ENCODE results near the gene SYCP2L. TPM values are rescaled to one million over a fixed set of nuclear protein-coding genes. Genes with fewer than 3 reads are reported as not detected.

The SYCP2L gene
- total RNA-seq, 1 donor from 2014 or later, result 20.5 TPM

GRCh38 chr6:10962673-10963072 lies 75.8 kb downstream of the SYCP2L start:
- Mint-ChIP-seq H3K4me3 (ENCODE audit: unreplicated experiment) (no peak overlapping the region), H3K27ac (ENCODE audit: unreplicated experiment) (no peak overlapping the region), H3K36me3 (ENCODE audit: unreplicated experiment) (peaks cover 22% of the 10 kb centered on the region), H3K4me1 (ENCODE audit: low read depth, unreplicated experiment) (no peaks in the 10 kb centered on the region), H3K9me3 (ENCODE audit: unreplicated experiment) (no peaks in the 10 kb centered on the region), H3K27me3 (ENCODE audit: unreplicated experiment) (no peaks in the 10 kb centered on the region)
- no peak for DNase-seq
- no peak for TF ChIP-seq CTCF (IDR thresholded peaks at IDR 0.05; ENCODE audit: partially characterized antibody, unreplicated experiment)

- H3K36me3 Mint-ChIP-seq (ENCODE audit: unreplicated experiment), result peaks cover 27% of the 10 kb centered on the region
- no peak for DNase-seq
- no peak for TF ChIP-seq CTCF (IDR thresholded peaks at IDR 0.05; ENCODE audit: partially characterized antibody, unreplicated experiment)
- H3K9me3 Mint-ChIP-seq (ENCODE audit: unreplicated experiment), result peaks cover 3% of the 10 kb centered on the region
- H3K4me1 Mint-ChIP-seq (ENCODE audit: low read depth, unreplicated experiment), result no peaks in the 10 kb centered on the region
- no peak overlapping the region for H3K4me3 Mint-ChIP-seq (ENCODE audit: unreplicated experiment)
- H3K27me3 Mint-ChIP-seq (ENCODE audit: unreplicated experiment), result no peaks in the 10 kb centered on the region
- H3K27ac Mint-ChIP-seq (ENCODE audit: unreplicated experiment), result no peak overlapping the region
Measured at GRCh38 chr6:10963113-10963512, 76.3 kb downstream of the SYCP2L start.

GRCh38 chr6:10964684-10965083 lies 77.8 kb downstream of the SYCP2L start:
- Mint-ChIP-seq H3K9me3 (ENCODE audit: unreplicated experiment) (peaks cover 4% of the 10 kb centered on the region), H3K36me3 (ENCODE audit: unreplicated experiment) (peaks cover 29% of the 10 kb centered on the region), H3K4me3 (ENCODE audit: unreplicated experiment) (no peak overlapping the region), H3K27me3 (ENCODE audit: unreplicated experiment) (no peaks in the 10 kb centered on the region), H3K27ac (ENCODE audit: unreplicated experiment) (no peak overlapping the region), H3K4me1 (ENCODE audit: low read depth, unreplicated experiment) (no peaks in the 10 kb centered on the region)
- TF ChIP-seq CTCF (IDR thresholded peaks at IDR 0.05; ENCODE audit: partially characterized antibody, unreplicated experiment), result no peak
- DNase-seq, result no peak

GRCh38 chr6:10968776-10969175 lies 81.9 kb downstream of the SYCP2L start:
- H3K27me3 Mint-ChIP-seq (ENCODE audit: unreplicated experiment), result no peaks in the 10 kb centered on the region
- peaks cover 29% of the 10 kb centered on the region for H3K36me3 Mint-ChIP-seq (ENCODE audit: unreplicated experiment)
- TF ChIP-seq CTCF (IDR thresholded peaks at IDR 0.05; ENCODE audit: partially characterized antibody, unreplicated experiment), result no peak
- H3K27ac Mint-ChIP-seq (ENCODE audit: unreplicated experiment), result no peak overlapping the region
- no peak overlapping the region for H3K4me3 Mint-ChIP-seq (ENCODE audit: unreplicated experiment)
- H3K9me3 Mint-ChIP-seq (ENCODE audit: unreplicated experiment), result peaks cover 4% of the 10 kb centered on the region
- no peaks in the 10 kb centered on the region for H3K4me1 Mint-ChIP-seq (ENCODE audit: low read depth, unreplicated experiment)
- no peak for DNase-seq

GRCh38 chr6:10970731-10971130 lies 83.9 kb downstream of the SYCP2L start:
- H3K4me1 Mint-ChIP-seq (ENCODE audit: low read depth, unreplicated experiment), result peaks cover 3% of the 10 kb centered on the region
- no peak overlapping the region for H3K27ac Mint-ChIP-seq (ENCODE audit: unreplicated experiment)
- H3K36me3 Mint-ChIP-seq (ENCODE audit: unreplicated experiment), result peaks cover 18% of the 10 kb centered on the region
- TF ChIP-seq CTCF (IDR thresholded peaks at IDR 0.05; ENCODE audit: partially characterized antibody, unreplicated experiment), result no peak
- no peaks in the 10 kb centered on the region for H3K27me3 Mint-ChIP-seq (ENCODE audit: unreplicated experiment)
- peaks cover 4% of the 10 kb centered on the region for H3K9me3 Mint-ChIP-seq (ENCODE audit: unreplicated experiment)
- no peak for DNase-seq
- H3K4me3 Mint-ChIP-seq (ENCODE audit: unreplicated experiment), result no peak overlapping the region
